HG03025 (cell line): Measurements from ENCODE around the gene SMIM1.
"Not testable (repeated sequence)": the region's sequence is repeated elsewhere in the genome, so short reads cannot be mapped to it uniquely, and the experiment has no call there.

Source experiments
- ATAC-seq: cut with Tn5 transposase; IDR thresholded peaks from one replicate; pipeline ENCODE4 v1.9.1; 2021; ENCODE audit warnings: mild to moderate bottlenecking, moderate library complexity; ENCODE audit not compliant: unreplicated experiment, low FRiP score

SMIM1 gene

GRCh38 chr1:3736131-3736561 is 36.4 kb upstream of the SMIM1 start:
- no peak for ATAC-seq

DNA sequence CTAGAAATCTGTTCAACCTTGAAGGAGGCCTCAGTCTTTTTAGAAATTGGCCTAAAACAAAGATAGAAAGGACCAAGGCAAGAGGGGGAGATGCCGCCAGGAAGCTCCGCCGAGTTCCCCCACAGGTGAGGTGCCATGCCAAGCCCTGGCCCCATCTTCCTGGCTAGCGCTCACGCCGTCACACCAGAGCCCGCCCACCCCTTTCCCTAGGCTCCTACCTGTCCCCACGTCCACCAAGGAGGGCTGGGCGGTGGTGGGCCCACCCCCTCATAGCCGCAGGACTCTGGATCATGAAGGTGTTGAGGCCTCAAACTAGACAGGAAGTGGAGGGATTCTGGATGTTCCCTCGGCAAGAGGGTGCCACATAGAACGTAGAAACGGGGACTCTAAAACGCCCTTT is 35.8 kb upstream of the SMIM1 start:
- ATAC-seq = no peak

DNA sequence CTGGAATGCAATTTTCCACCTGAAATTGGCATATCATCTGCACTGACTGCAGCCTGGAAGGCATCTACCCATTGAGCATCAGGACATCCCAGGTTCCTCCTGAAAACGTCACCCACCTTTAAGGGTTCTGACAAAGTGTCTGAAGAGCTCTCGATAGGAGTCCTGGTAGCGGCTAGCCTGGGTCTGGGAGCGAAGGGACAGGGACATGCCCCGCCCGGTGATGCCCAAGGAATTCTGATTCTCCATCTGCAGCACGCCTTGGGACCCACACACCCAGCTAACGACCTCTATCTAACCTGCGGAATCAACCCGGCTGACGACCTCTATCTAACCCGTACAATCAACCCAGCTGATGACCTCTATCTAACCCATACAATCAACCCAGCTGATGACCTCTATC is 33.6 kb upstream of the SMIM1 start:
- no peak for ATAC-seq

- no peak for ATAC-seq
Measured at GRCh38 chr1:3740042-3740441, 32.5 kb upstream of the SMIM1 start.

DNA sequence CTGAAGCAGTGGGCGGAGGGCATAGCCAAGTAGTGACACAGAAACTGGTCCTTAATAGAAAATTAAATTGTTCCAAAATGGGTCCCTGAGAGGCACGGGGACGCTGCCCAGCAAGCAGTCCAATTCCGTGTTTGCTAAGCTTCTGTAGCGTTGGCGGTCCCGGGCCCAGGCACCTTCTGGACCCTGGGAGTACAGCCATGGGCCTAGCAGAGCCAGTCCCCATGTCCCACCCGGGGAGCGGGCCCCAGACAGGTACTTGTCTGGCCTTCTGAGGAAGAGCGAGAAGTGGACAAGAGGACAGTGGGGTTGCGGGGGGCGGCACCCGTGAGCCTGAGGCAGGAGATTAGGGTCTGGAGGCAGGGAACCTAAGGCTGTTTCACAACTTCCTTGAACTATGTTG is 31.8 kb upstream of the SMIM1 start:
- no peak for ATAC-seq

GRCh38 chr1:3741566-3742438 is 30.7 kb upstream of the SMIM1 start:
- ATAC-seq = no peak

- ATAC-seq = no peak
Measured at GRCh38 chr1:3742439-3743298, 29.9 kb upstream of the SMIM1 start.

- ATAC-seq = no peak
Measured at GRCh38 chr1:3743421-3743820, 29.1 kb upstream of the SMIM1 start.

GRCh38 chr1:3743826-3744225 is 28.7 kb upstream of the SMIM1 start:
- ATAC-seq = no peak

DNA sequence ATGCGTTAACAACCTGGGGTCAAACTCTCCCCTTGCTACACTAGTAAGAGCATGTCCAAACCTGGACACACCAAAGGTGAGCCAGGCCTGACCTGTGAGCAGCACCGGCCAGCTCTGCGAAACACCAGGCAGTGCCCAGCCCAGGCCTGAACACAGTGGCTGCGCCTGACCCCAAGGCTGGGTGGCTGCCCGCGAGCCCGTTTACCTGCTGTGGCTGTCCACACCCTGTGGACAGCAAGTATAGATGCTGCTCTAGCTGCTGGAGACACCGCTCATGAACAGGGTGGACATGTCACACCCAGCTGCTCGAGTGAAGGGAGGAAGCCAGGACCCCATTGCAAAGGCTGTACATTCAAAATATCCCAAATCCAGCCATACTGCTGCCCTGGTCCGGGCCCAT is 27.9 kb upstream of the SMIM1 start:
- ATAC-seq = no peak

DNA sequence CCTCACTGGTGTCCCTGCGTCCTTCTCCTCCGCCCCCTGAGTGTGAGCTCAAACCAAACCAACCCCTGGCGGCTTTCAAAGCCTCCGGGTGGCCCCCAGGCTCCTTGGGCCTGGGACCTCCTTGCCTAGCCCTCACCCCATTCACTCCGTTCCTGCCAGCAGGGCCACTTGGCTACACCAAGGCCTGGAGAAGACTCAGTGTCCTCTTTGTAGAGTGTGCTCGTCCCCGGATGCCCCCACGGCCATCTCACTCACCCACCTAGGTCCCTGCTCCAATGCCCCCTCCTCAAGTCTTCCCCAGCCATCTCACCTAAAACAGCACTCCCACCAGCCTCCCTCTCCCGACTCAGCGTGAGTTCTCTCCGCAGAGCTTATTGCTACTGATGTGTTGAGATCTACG is 27.5 kb upstream of the SMIM1 start:
- ATAC-seq = no peak

DNA sequence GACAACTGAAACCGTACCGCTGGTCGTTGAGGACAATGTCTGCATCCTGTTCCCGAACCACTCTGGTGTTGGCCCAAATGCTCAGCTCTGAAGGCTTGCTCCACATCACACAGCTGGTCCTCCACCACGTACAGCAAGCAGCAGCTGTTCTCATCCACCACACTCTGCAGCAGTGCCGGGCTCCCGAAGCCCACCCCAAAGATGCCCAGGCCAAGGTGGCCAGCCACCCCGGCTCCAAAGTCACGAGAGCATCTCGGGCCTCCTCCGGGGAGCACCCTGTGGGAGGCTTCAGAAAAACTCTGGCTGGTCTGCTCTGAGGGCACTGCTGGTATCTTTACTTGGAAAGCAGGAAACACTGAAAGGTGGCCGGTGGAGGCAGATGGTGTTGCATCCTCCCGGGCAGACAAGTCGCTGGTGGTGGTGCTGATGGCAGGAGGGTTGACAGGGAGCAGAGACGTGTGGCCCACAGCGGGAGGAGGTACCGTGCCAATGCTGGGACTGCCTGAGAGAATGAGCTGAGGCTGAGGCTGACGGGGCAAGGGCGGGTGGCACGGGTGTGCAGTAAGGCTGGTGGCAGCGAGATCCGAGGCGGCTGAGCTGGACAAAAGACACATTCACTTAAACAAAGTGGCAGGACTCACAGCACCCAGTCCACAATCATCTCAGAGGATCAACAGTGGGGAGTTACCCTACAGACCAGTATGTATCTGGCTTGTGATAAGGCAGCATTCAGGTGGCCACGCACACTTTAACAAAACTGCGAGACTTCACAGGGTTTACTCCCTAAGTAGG is 26.8 kb upstream of the SMIM1 start:
- ATAC-seq = no peak

GRCh38 chr1:3746389-3746829 is 26.1 kb upstream of the SMIM1 start:
- ATAC-seq = no peak

- no peak for ATAC-seq
Measured at GRCh38 chr1:3746830-3747521, 25.6 kb upstream of the SMIM1 start.

DNA sequence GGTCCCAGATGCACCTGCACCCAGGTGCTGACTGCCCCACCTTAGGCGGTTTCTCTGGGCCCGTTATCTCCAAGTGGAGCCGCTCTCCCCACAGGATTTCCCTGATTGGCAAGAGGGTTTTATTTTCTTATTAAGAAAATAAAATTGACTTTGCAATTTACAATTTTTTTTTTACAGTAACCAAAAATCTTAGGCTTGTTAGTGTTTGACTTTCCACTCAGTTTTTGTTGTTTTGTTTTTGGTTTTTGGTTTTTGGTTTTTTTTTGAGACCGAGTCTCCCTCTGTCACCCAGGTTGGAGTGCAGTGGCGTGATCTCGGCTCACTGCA is 25.1 kb upstream of the SMIM1 start:
- ATAC-seq = no peak

GRCh38 chr1:3747903-3748302 is 24.6 kb upstream of the SMIM1 start:
- no peak for ATAC-seq

DNA sequence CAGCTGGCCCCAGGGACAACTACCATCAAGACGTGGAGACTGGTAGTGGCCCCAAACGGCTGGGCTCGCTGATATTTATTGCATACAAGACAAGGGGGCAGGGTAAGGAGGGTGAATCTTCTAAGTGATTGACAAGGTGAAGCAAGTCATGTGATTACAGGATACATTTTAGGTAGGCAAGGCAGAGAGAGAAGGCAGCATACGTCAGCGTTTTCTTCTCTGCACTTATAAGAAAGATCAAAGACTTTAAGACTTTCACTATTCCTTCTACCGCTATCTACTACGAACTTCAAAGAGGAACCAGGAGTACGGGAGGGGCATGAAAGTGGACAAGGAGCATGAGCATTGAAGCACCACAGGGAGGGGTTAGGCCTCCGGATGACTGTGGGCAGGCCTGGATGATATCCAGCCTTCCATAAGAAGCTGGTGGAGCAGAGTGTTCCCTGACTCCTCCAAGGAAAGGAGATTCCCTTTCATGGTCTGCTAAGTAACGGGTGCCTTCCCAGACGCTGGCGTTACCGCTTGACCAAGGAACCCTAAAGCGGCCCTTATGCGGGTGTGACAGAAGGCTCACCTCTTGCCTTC is 24.1 kb upstream of the SMIM1 start:
- ATAC-seq = not testable (repeated sequence)

DNA sequence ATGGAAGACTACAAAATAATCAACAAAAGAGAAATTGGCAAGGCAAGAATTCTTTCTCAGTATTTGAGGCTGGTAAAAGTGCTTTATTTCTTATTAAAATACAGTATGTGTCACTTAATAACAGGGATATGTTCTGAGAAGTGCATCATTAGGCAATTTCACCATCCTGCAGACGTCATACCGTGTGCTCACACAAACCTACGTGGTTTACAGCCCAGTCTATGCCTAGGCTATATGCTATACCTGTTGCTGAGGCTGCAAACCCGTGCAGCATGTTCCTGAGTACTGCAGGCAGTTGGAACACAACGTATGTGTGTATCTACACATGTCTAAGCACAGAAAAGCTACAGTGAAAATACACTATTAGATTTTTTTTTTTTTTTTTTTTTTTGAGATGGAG is 23.0 kb upstream of the SMIM1 start:
- ATAC-seq = no peak

GRCh38 chr1:3750741-3751140 is 21.8 kb upstream of the SMIM1 start:
- ATAC-seq = no peak

DNA sequence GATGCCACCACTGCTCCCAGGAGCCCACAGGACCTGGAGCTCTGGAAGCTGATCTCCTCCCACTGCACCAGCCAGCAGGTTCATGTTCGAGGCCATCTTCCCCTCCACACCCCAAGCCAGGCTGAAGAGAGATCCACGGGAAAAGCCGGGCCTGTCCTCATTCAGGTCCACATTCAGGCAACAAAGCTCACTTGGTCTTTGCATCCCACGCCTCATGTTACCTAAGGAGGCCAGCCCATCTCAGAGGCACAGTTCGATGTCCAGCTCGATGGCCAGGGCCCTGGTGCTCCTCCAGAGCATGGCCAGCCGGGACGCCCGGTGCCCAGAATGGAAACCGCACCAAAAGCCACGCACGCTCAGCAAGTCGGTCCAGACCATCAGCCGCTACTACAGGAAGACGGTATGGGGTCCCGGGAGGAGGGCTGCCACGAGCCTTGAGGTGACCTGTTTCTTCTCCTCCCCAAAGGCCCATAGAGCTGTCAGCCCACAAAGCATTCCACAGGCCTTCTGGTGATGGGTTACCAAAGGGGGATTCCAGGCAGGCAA is 20.1 kb upstream of the SMIM1 start, which contains the start of gene CCDC27:
Gene CCDC27, plus strand, starts transcription at position 51 of the 546 bp plus-strand sequence. Its CDS starts 32 bp downstream, at position 83.
- ATAC-seq = no peak
